ENCODE measurements around the gene LRIG1. TPM values are rescaled to one million over a fixed set of nuclear protein-coding genes. Genes with fewer than 3 reads are reported as not detected.

LRIG1 gene
- total and polyA plus RNA-seq, 2 donors = 23.4 to 29.2 TPM

DNA sequence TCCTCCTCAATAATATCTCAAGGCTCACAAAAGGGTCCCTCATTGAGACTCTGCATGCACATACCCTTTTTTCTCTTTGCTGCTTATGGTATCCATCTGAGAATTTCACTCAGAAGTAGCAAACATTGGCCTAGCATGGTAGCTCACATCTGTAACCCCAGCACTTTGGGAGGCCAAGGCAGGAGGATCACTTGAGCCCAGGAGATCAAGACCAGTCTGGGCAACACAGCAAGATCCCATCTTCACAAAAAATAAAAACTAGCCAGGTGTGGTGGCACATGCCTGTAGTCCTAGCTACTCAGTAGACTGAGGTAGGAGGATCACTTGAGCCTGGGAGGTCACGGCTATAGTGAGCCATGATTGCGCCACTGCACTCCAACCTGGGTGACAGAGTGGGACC, 11.7 kb downstream of the LRIG1 start:
- H3K27ac ChIP-seq (ENCODE audit: low read depth) = no peak overlapping the region
- DNase-seq (ENCODE audit: extremely low spot score) = no peak
- H3K4me3 ChIP-seq (ENCODE audit: low read depth, low read length) = no peak overlapping the region
- no peaks in the 10 kb centered on the region for H3K36me3 ChIP-seq (ENCODE audit: insufficient read depth)
- WGBS = 96% methylated on average over 2 of the region's 2 CpGs
- no peaks in the 10 kb centered on the region for H3K4me1 ChIP-seq (ENCODE audit: insufficient read depth)

- WGBS = 88% methylated on average over 4 of the region's 4 CpGs
- DNase-seq (ENCODE audit: extremely low spot score) = no peak
- no peaks in the 10 kb centered on the region for H3K36me3 ChIP-seq (ENCODE audit: insufficient read depth)
- no peak overlapping the region for H3K27ac ChIP-seq (ENCODE audit: low read depth)
- H3K4me3 ChIP-seq (ENCODE audit: low read depth, low read length) = no peak overlapping the region
- no peaks in the 10 kb centered on the region for H3K4me1 ChIP-seq (ENCODE audit: insufficient read depth)
Observed at GRCh38 chr3:66488492-66488891, 12.3 kb downstream of the LRIG1 start.

DNA sequence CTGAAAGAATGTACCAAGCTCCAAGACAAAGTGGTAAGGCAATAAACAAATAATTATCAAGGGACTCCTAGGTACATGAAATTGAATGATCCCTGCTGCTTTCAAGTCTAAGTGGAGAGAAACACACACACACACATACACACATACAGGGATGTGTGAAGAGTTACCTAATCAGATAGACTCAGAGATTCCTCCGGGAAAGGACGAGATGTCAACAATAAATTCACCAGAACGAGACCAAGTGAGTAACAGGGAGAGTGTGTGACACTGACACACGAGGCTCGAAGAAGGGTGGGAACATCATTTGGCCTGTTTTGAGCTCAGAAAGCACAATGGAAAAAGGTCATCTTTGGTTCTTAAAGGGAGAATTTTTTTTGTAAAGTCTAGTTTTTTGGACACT, 13.4 kb downstream of the LRIG1 start:
- Histone ChIP-seq H3K4me3 (ENCODE audit: low read depth, low read length) (no peak overlapping the region), H3K36me3 (ENCODE audit: insufficient read depth) (no peaks in the 10 kb centered on the region), H3K4me1 (ENCODE audit: insufficient read depth) (no peaks in the 10 kb centered on the region), H3K27ac (ENCODE audit: low read depth) (no peak overlapping the region)
- 83% methylated on average over 5 of the region's 5 CpGs for WGBS
- no peak for DNase-seq (ENCODE audit: extremely low spot score)

DNA sequence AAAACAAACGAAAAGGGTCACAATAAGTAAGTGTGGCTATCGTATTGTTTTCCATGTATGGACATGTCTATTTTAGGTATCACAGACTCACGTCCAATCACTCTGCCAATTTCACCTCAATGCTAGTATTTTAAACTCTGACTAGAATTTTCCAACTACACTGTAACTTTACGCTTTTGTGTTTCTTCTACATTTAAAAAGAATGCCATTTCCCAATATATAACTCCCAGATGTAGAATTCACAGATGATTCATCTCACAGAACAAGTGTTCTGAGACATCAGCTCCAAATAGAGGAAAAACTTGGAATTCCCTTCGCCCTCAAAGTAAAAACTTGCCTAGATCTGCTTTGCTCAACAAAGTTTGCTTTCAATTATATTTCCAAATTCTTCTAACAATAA, 14.2 kb downstream of the LRIG1 start:
- no peak overlapping the region for H3K4me3 ChIP-seq (ENCODE audit: low read depth, low read length)
- WGBS = 55% methylated on average over 5 of the region's 5 CpGs
- DNase-seq (ENCODE audit: extremely low spot score) = no peak
- H3K27ac ChIP-seq (ENCODE audit: low read depth) = no peak overlapping the region
- no peaks in the 10 kb centered on the region for H3K36me3 ChIP-seq (ENCODE audit: insufficient read depth)
- H3K4me1 ChIP-seq (ENCODE audit: insufficient read depth) = no peaks in the 10 kb centered on the region

DNA sequence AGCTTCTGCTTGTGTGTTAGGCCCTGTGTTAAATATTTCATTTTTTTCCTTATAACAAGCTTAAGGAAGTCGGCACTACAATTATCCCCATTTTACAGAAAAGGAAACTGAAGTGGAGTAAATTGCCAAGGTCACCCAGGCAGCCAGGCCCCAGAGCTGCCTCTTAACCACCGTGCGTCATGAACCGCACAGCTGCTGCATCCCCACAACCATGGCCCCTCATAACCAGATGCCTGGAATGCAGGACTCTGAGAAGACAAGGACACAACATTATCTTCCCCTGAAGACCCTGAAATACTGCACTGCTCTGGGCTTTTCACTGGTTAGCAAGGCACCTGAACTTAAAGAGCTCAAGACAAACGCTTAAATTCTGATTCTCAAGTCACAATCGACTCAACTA, 14.6 kb downstream of the LRIG1 start:
- 83% methylated on average over 6 of the region's 6 CpGs for WGBS
- DNase-seq (ENCODE audit: extremely low spot score) = no peak
- no peak overlapping the region for H3K4me3 ChIP-seq (ENCODE audit: low read depth, low read length)
- H3K36me3 ChIP-seq (ENCODE audit: insufficient read depth) = no peaks in the 10 kb centered on the region
- H3K27ac ChIP-seq (ENCODE audit: low read depth) = no peak overlapping the region
- no peaks in the 10 kb centered on the region for H3K4me1 ChIP-seq (ENCODE audit: insufficient read depth)

DNA sequence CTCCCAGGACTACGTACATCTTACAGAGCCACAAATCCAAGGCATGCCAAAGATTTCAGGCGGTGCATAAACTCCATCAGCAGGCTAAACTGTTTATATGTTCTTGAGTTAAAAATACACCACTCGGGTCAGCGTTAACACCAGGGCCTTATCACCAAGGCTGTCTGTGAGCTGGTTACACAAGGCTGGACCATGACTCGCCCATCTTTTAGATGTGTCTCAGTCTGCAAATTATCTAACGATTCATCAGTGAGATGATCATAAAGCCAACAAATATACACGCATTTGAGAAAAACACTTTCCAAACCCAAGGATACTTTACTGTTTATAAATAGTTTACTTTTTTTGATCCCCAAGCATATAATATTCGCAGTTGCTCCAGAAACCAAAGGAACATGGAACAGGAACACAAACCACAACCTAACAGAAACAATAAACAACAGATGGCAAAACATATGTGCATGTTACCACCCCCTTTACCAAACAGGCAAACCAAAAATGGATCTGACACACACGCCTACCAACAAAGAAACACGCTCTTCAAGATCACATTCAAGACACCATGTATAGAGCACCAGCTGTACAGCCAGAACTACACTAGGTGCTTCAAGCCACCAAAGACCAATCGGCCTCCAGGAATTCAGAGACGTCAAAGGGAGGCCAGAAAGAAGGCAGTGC, 15.4 kb downstream of the LRIG1 start:
- DNase-seq (ENCODE audit: extremely low spot score) = no peak
- Histone ChIP-seq H3K4me3 (ENCODE audit: low read depth, low read length) (no peak overlapping the region), H3K27ac (ENCODE audit: low read depth) (no peak overlapping the region), H3K36me3 (ENCODE audit: insufficient read depth) (no peaks in the 10 kb centered on the region), H3K4me1 (ENCODE audit: insufficient read depth) (no peaks in the 10 kb centered on the region)
- 45% methylated on average over 12 of the region's 12 CpGs for WGBS

GRCh38 chr3:66484106-66484844, 16.5 kb downstream of the LRIG1 start:
- H3K4me1 ChIP-seq (ENCODE audit: insufficient read depth) = no peaks in the 10 kb centered on the region
- H3K4me3 ChIP-seq (ENCODE audit: low read depth, low read length) = no peak overlapping the region
- no peak overlapping the region for H3K27ac ChIP-seq (ENCODE audit: low read depth)
- 79% methylated on average over 9 of the region's 9 CpGs for WGBS
- H3K36me3 ChIP-seq (ENCODE audit: insufficient read depth) = no peaks in the 10 kb centered on the region
- no peak for DNase-seq (ENCODE audit: extremely low spot score)

GRCh38 chr3:66483409-66483906, 17.4 kb downstream of the LRIG1 start:
- 78% methylated on average over 13 of the region's 13 CpGs for WGBS
- Histone ChIP-seq H3K36me3 (ENCODE audit: insufficient read depth) (no peaks in the 10 kb centered on the region), H3K4me3 (ENCODE audit: low read depth, low read length) (no peak overlapping the region), H3K27ac (ENCODE audit: low read depth) (no peak overlapping the region), H3K4me1 (ENCODE audit: insufficient read depth) (no peaks in the 10 kb centered on the region)
- DNase-seq (ENCODE audit: extremely low spot score) = no peak

- Histone ChIP-seq H3K27ac (ENCODE audit: low read depth) (no peak overlapping the region), H3K36me3 (ENCODE audit: insufficient read depth) (no peaks in the 10 kb centered on the region), H3K4me1 (ENCODE audit: insufficient read depth) (no peaks in the 10 kb centered on the region), H3K4me3 (ENCODE audit: low read depth, low read length) (no peak overlapping the region)
- DNase-seq (ENCODE audit: extremely low spot score) = no peak
- WGBS = 47% methylated on average over 4 of the region's 4 CpGs
Observed at GRCh38 chr3:66483006-66483405, 17.8 kb downstream of the LRIG1 start.

GRCh38 chr3:66482018-66482404, 18.8 kb downstream of the LRIG1 start:
- Histone ChIP-seq H3K36me3 (ENCODE audit: insufficient read depth) (no peaks in the 10 kb centered on the region), H3K27ac (ENCODE audit: low read depth) (no peak overlapping the region), H3K4me1 (ENCODE audit: insufficient read depth) (no peaks in the 10 kb centered on the region), H3K4me3 (ENCODE audit: low read depth, low read length) (no peak overlapping the region)
- WGBS = 59% methylated on average over 6 of the region's 6 CpGs
- DNase-seq (ENCODE audit: extremely low spot score) = no peak

DNA sequence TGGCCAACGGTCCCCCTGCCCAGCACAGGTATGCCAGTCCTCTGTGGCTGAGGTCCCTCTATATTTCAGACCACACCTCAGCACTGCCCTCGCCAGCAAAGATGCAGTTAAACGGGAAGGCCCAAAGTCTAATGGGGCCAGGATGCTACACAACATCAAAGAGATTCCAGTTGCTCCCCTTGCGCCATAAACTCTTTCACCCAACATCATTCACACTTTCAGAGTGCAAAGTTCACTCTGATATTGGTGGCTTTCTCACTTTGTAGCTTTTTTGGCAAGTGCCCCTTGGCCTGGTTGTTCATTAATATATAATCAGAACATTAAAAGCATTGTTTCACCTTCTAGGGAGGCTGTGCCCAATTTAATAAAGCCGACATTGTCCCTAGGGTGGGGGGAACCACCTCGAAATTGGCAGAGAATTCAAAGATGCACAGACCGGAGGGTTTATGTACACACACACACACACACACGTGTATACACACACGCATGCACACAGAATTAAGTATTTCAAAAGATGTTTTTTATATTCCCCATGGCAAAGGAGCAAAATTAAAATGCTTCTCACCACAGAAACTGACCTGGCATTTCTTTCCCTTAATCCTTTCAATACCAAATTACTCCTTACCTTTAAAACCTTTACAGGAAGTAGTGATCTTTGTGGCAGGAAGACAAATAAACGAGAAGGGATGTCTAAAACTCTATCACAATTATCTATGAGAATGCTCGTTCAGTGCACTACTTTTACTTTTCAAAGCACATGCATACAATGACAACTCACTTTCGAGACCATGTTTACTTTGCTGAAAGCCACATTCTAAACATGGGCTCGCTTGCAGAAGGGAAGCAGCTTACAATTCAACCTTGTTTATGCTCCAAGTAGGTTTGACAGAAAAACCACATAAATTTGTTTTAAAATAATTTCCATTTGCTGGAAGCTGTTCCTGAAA, 19.5 kb downstream of the LRIG1 start:
- Histone ChIP-seq H3K36me3 (ENCODE audit: insufficient read depth) (no peaks in the 10 kb centered on the region), H3K4me3 (ENCODE audit: low read depth, low read length) (no peak overlapping the region), H3K4me1 (ENCODE audit: insufficient read depth) (no peaks in the 10 kb centered on the region), H3K27ac (ENCODE audit: low read depth) (no peak overlapping the region)
- no peak for DNase-seq (ENCODE audit: extremely low spot score)
- WGBS = 43% methylated on average over 13 of the region's 13 CpGs

GRCh38 chr3:66480666-66481065, 20.2 kb downstream of the LRIG1 start:
- no peaks in the 10 kb centered on the region for H3K4me1 ChIP-seq (ENCODE audit: insufficient read depth)

GRCh38 chr3:66479532-66479947, 21.3 kb downstream of the LRIG1 start:
- no peak overlapping the region for H3K4me3 ChIP-seq (ENCODE audit: low read depth, low read length)
- no peaks in the 10 kb centered on the region for H3K36me3 ChIP-seq (ENCODE audit: insufficient read depth)
- WGBS = 91% methylated on average over 2 of the region's 2 CpGs
- no peak for DNase-seq (ENCODE audit: extremely low spot score)
- H3K4me1 ChIP-seq (ENCODE audit: insufficient read depth) = no peaks in the 10 kb centered on the region
- no peak overlapping the region for H3K27ac ChIP-seq (ENCODE audit: low read depth)

More at GRCh38 chr3:66480666-66481065, 20.2 kb downstream of the LRIG1 start:
- H3K27ac ChIP-seq (ENCODE audit: low read depth) = no peak overlapping the region
- WGBS = 65% methylated on average over 2 of the region's 2 CpGs
- no peak overlapping the region for H3K4me3 ChIP-seq (ENCODE audit: low read depth, low read length)
- DNase-seq (ENCODE audit: extremely low spot score) = no peak
- no peaks in the 10 kb centered on the region for H3K36me3 ChIP-seq (ENCODE audit: insufficient read depth)
